Effector memory CD4-positive, alpha-beta T cell (primary cell): ENCODE data around the gene ZNF598.

ENCODE experiments used
- DNase-seq, 3 donors: peaks; one replicate each; pipeline ENCODE4 v3.0.0-alpha.2; 2020
- H3K27ac ChIP-seq: 2 replicates; pipeline ENCODE4 v1.7.0; 2013; ENCODE audit warnings: mild to moderate bottlenecking, low read length, moderate library complexity; ENCODE audit not compliant: insufficient read depth, poor library complexity, severe bottlenecking
- H3K27me3 ChIP-seq: replicated peaks from 2 replicates; pipeline ENCODE4 v1.7.0; 2013; ENCODE audit warnings: mild to moderate bottlenecking, low read length; ENCODE audit not compliant: insufficient read depth, control insufficient read depth, poor library complexity, severe bottlenecking
- H3K36me3 ChIP-seq: 2 replicates; pipeline ENCODE4 v1.7.0; 2013; ENCODE audit warnings: mild to moderate bottlenecking, low read length, moderate library complexity; ENCODE audit not compliant: control insufficient read depth, insufficient read depth
- H3K4me1 ChIP-seq: 2 replicates; pipeline ENCODE4 v1.7.0; 2013; ENCODE audit warnings: low read length, mild to moderate bottlenecking; ENCODE audit not compliant: control insufficient read depth, insufficient read depth, poor library complexity, severe bottlenecking
- H3K4me3 ChIP-seq: 2 replicates; pipeline ENCODE4 v1.7.0; 2013; ENCODE audit warnings: low read length, low read depth, mild to moderate bottlenecking; ENCODE audit not compliant: insufficient read depth, poor library complexity, severe bottlenecking
- H3K9me3 ChIP-seq: 2 replicates; pipeline ENCODE4 v1.7.0; 2013; ENCODE audit warnings: mild to moderate bottlenecking, low read length, moderate library complexity; ENCODE audit not compliant: control insufficient read depth

The ZNF598 gene

GRCh38 chr16:2040787-2041522, 31.3 kb upstream of the ZNF598 start:
- DNase-seq = no peak
- no peak overlapping the region for H3K27ac ChIP-seq

DNA sequence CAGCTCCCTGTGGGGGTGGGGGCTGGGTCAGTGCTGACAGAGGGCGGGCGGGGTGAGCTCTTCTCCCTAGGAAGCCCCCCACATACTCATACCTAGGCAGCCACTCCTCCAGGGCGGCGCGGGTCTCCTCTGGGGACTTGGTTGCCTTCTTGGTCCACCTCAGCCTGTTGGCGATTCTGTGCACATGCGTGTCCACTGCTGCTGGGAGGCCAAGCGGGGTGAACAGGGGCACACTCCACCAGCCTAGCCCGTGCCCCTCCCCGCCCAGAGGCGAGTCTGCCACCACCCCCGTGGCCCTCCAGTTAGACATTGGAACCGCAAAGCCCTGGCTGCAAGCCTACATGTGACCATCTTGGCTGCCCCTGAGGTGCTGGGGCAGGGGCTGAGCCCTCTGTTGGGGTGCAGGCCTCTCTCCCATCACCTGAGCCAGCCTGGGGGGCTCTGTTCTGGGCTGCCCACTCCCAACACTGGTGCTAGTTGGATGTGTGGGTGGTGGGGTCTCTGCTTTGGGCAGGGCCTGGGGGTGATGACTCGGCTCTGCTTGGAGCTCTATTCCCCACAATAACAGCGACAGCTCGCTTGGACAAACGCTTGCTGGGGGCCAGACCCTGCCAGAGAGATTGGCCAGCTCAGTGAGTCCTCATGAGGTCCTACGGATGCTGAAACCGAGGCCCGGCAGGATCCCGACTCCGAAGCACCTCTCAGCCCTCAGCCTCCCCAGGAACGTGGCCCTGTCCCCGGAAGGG, 30.6 kb upstream of the ZNF598 start:
- H3K27me3 ChIP-seq = no peaks in the 10 kb centered on the region
- no peak overlapping the region for H3K4me3 ChIP-seq
- no peaks in the 10 kb centered on the region for H3K9me3 ChIP-seq
- no peak overlapping the region for H3K27ac ChIP-seq
- no peak for DNase-seq
- peaks cover 2% of the 10 kb centered on the region for H3K4me1 ChIP-seq
- H3K36me3 ChIP-seq = no peaks in the 10 kb centered on the region

More at GRCh38 chr16:2040787-2041522, 31.3 kb upstream of the ZNF598 start:
- no peaks in the 10 kb centered on the region for H3K9me3 ChIP-seq
- H3K4me1 ChIP-seq = peaks cover 2% of the 10 kb centered on the region
- H3K27me3 ChIP-seq = no peaks in the 10 kb centered on the region
- no peaks in the 10 kb centered on the region for H3K36me3 ChIP-seq
- no peak overlapping the region for H3K4me3 ChIP-seq

DNA sequence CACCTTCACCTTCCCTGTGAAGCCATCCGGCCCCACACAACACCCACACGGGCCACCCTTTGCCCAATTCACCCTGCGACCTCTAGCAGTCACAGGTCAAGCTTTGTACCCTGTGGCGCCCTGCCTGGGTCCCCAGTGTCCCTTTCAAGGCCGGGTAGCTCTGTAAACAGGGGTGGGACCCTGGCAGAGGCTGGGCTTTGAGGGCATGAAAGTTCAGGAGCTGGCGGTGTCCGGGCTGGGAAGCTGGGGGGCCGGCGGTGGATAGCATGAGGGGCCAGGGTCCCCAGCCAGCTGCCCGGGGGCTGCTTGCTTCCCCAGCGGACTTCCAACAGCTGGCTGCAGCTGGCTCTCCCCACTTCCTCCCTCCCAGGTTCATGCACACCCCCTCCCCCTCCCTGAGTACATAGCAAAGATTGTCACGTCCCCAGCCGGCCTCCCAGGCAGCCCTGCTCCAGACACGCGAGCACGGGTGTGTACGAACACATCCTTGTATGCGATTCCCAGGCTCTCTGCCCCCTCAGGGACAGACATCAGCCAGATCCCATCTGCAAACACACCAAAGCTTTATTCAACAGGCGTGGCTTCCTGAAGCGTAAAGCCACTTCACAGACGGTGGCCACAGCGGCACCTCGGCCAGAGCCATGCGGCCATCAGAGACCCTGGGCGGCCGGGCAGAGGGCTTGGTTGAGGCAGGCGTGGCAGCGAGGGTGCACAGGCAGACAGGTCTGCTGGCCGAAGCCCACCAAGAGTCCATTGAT, 29.8 kb upstream of the ZNF598 start:
- no peak for DNase-seq
- H3K9me3 ChIP-seq = no peaks in the 10 kb centered on the region
- H3K27me3 ChIP-seq = no peaks in the 10 kb centered on the region
- peaks cover 2% of the 10 kb centered on the region for H3K4me1 ChIP-seq
- no peaks in the 10 kb centered on the region for H3K36me3 ChIP-seq
- H3K4me3 ChIP-seq = no peak overlapping the region
- H3K27ac ChIP-seq = no peak overlapping the region

DNA sequence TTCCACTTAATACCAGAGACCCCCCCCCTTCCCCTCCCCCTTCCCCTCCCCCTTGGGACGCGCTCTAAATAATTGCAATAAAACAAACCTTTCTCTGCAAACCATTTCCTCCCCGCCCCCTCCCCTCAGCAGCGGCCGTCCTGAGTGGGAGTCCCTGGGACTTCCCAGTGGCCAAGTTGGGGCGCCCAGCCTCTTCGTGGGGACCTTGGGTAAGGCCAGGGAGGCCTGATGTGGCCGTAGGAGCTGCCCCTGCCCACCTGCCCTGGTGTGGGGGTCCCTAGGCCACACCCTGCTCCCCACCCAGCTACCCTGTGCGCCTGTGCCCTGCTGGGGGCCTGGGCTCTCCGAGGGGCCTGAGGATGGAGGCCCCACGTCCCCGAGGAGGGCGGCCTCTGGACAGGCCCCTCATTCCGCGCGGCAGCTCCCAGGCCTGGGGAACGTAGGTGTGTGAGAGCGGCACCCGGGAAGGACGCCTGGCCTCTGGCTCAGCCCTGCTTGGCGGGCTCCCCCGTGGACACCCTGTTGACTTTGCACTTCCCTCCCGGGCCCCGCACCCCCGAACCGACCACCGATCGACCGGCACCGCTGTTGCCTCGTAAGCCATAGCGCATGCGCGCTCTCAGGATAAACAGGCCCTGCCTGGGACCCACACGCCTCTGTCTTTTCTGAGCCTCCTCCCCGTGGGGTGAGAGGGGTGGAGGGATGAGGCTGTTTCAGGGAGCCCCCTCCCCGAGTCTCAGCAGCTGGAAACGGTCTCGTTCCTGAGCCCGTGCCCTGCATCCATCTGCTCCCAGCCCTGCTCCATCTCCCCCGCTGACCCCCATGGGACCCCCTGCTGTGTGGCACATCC, 29.0 kb upstream of the ZNF598 start:
- Histone ChIP-seq H3K27ac (no peak overlapping the region), H3K4me1 (no peaks in the 10 kb centered on the region), H3K4me3 (no peak overlapping the region), H3K27me3 (no peaks in the 10 kb centered on the region), H3K36me3 (no peaks in the 10 kb centered on the region), H3K9me3 (no peaks in the 10 kb centered on the region)
- DNase-seq = no peak

DNA sequence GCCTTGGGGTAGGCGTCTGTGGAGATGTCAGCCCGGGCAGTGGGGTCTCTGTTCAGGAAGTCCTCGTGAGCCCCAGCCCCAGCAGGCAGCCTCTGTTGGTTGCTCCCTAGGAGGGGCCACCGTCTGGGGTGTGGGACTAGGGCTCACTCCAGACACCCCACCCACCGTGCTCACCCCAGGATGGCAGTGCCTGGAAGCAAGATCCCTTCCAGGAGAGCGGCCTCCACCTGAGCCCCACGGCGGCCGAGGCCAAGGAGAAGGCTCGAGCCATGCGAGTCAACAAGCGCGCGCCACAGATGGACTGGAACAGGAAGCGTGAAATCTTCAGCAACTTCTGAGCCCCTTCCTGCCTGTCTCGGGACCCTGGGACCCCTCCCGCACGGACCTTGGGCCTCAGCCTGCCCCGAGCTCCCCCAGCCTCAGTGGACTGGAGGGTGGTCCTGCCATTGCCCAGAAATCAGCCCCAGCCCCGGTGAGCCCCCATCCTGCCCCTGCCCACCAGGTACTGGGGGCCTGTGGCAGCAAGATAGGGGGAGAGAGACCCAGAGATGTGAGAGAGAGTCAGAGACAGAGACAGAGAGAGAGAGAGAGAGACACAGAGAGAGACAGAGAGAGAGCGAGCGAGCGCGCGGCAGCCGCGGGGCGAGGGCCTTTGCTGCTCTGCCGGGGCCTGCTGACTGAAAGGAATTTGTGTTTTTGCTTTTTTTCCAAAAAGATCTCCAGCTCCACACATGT, 28.2 kb upstream of the ZNF598 start:
- Histone ChIP-seq H3K9me3 (no peaks in the 10 kb centered on the region), H3K27ac (no peak overlapping the region), H3K4me3 (no peak overlapping the region), H3K27me3 (no peaks in the 10 kb centered on the region), H3K36me3 (no peaks in the 10 kb centered on the region), H3K4me1 (no peaks in the 10 kb centered on the region)
- no peak for DNase-seq

DNA sequence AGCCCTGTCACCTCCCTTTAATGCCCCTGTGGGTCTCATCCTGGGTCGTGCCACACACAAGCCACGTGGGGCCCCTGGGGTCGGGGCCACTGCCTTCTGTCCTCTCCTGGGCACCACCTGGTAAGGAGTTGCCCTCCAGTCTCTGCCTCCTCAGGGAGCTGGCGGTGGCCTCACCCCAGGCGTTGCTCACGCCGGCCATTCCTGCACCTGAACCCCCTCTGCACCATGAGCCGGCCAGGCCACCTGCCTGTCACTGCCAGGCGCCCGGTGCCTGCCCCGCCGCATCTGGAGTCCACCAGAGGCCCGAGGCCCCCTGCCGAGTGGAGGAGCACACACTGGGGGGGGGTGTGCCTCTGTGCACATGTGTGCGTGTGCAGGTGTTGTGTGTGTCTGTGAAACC, 27.5 kb upstream of the ZNF598 start:
- Histone ChIP-seq H3K4me1 (no peaks in the 10 kb centered on the region), H3K27me3 (no peaks in the 10 kb centered on the region), H3K9me3 (no peaks in the 10 kb centered on the region), H3K4me3 (no peak overlapping the region), H3K27ac (no peak overlapping the region), H3K36me3 (no peaks in the 10 kb centered on the region)
- no peak for DNase-seq

GRCh38 chr16:2036200-2036966, 26.8 kb upstream of the ZNF598 start:
- DNase-seq = no peak
- Histone ChIP-seq H3K4me1 (no peaks in the 10 kb centered on the region), H3K27ac (no peak overlapping the region), H3K4me3 (no peak overlapping the region), H3K9me3 (no peaks in the 10 kb centered on the region), H3K27me3 (no peaks in the 10 kb centered on the region), H3K36me3 (no peaks in the 10 kb centered on the region)

- H3K9me3 ChIP-seq = no peaks in the 10 kb centered on the region
- no peak for DNase-seq
- H3K27me3 ChIP-seq = no peaks in the 10 kb centered on the region
- no peaks in the 10 kb centered on the region for H3K4me1 ChIP-seq
- H3K4me3 ChIP-seq = no peak overlapping the region
- H3K36me3 ChIP-seq = no peaks in the 10 kb centered on the region
- H3K27ac ChIP-seq = no peak overlapping the region
These were observed 26.0 kb upstream of the ZNF598 start for GRCh38 chr16:2035431-2036199.
